Epithelial cell of proximal tubule (primary cell): ENCODE measurements around the gene GAL. TPM values are rescaled to one million over a fixed set of nuclear protein-coding genes. Genes with fewer than 3 reads are reported as not detected.

ENCODE experiments used
- DNase-seq: peaks from one replicate; pipeline ENCODE4 v3.0.0-alpha.2; 2011; ENCODE audit warnings: low read depth
- H3K4me3 ChIP-seq: 2 replicates; pipeline ENCODE4 v1.5.1; 2011; ENCODE audit warnings: low read depth, mild to moderate bottlenecking, low read length
- CTCF ChIP-seq: conservative IDR thresholded peaks from 2 replicates; pipeline ENCODE4 v1.5.1; 2012; ENCODE audit warnings: low read depth, mild to moderate bottlenecking, low read length
- total RNA-seq: library from RNA; depleted of rRNA; stranded (reverse); fragments of >200 nt; gene quantifications from 2 replicates; pipeline ENCODE4 v1.2.3, GENCODE V29; 2015

GAL gene
- total RNA-seq, 1 donor from 2014 or later, result 22.5 TPM

DNA sequence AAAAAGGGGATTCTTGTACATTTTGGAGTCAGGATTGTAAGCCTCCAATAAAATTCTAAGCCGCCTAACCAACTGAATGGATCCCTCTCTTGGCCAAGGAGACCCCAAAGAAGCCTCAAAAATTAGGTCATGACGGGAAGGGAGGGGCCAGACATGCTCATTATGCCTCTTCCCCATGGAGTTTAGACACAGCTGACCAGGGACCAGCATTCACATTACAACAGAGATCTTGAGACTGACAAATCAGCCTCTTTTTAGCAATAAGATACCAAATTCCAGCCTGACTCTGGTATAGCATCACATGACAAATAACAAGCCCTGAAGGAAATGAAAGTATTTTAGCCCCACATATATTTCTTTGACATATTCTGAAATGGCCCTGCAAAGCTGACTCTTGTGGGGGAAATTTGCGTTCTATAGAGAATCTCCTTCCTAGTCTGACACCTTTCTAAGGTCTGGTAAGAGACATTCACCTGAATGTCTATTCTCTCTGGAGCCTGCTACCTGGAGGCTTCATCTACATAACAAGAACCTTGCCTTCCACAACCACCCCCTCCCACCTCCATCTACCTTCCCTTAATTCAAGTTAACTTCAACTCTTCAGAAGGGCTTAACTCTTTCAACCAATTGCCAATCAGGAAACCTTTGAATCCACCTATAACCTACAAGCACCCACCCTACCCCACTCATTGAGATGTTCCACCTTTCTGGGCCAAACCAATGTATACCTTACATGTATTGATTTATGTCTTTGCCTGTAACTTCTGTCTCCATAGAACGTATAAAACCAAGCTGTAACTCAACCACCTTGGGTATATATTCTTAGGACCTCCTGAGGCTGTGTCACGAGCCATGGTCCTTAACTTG lies 10.3 kb downstream of the GAL start:
- no peak for DNase-seq
- no peak overlapping the region for H3K4me3 ChIP-seq
- no peak for TF ChIP-seq CTCF

DNA sequence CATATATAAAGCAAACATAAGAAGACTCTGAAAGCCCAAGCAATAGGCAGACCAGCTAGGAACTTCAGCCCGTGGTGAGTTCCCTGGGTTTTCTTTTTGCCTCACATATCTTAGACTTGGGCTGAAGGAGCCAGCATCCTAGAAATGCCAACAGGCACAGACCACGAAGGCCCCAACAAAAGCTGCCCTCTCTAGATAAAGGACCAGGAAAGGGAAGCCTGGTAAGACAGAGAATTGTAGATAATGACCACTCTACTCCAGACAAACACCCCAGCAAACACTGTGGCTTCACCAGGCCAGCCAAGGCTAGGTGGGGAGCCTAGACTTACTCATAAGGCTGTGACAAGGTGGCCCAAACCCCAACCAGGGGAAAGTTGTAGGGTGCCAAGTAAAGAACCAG lies 11.2 kb downstream of the GAL start:
- TF ChIP-seq CTCF, result no peak
- no peak overlapping the region for H3K4me3 ChIP-seq
- no peak for DNase-seq

DNA sequence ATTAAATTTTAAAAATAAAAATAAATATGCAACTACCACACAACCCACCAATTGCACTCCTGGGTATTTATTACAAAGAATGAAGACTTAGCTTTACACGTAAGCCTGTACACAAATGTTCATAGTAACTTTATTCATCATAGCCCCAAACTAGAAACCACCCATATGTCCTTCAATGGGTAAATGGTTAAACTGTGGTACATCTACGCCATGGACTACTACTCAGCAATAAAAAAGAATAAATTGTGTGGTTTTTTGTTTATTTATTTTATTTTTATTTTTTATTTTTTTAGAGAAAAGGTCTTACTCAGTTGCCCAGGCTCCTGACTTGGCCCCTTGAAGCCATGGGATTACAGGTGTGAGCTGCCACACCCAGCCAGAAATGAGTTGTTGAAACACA lies 14.6 kb downstream of the GAL start:
- no peak for TF ChIP-seq CTCF
- DNase-seq, result no peak
- no peak overlapping the region for H3K4me3 ChIP-seq

GRCh38 chr11:68704887-68705286 lies 20.5 kb downstream of the GAL start:
- TF ChIP-seq CTCF, result no peak
- H3K4me3 ChIP-seq, result no peak overlapping the region
- DNase-seq, result no peak

- DNase-seq, result no peak
- TF ChIP-seq CTCF, result no peak
Measured at GRCh38 chr11:68707527-68707926, 23.2 kb downstream of the GAL start.

GRCh38 chr11:68709062-68709461 lies 24.7 kb downstream of the GAL start:
- DNase-seq, result no peak
- TF ChIP-seq CTCF, result no peak
- no peak overlapping the region for H3K4me3 ChIP-seq

More at GRCh38 chr11:68707527-68707926, 23.2 kb downstream of the GAL start:
- H3K4me3 ChIP-seq, result no peak overlapping the region

DNA sequence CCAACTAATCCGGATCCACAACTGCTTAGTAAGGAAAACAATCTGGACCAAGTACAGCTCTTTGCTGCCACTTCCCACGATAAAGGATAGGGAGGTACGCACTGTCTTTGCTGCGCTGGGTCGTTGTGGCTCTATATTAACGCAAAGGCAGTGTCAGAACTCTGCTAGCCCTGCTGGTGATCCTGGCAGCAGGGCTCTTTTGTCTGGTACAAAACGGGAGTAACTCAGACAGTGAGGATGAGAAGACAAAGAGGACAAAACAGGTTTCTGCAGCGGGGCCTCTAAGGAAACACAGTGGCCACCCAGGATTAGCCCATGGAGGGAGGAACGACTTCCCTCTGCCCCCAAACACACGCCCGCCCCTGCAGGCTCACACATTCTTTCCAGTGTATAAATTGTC lies 26.1 kb downstream of the GAL start:
- TF ChIP-seq CTCF, result no peak
- no peak overlapping the region for H3K4me3 ChIP-seq
- DNase-seq, result no peak
